DND-41 (cell line): ENCODE data around the gene GXYLT1.

Experiments
- CTCF ChIP-seq: IDR thresholded peaks from 2 replicates; pipeline ENCODE4 v1.5.1; 2012; ENCODE audit warnings: borderline replicate concordance, low read length, moderate library complexity, mild to moderate bottlenecking; ENCODE audit not compliant: poor library complexity, severe bottlenecking; ENCODE audit errors: extremely low read depth
- EZH2 ChIP-seq: IDR thresholded peaks from 3 replicates; pipeline ENCODE4 v1.6.1; 2012; ENCODE audit warnings: borderline replicate concordance, low read depth, mild to moderate bottlenecking, moderate library complexity, low read length, inconsistent platforms; ENCODE audit not compliant: severe bottlenecking

GRCh38 chr12:42190376-42190775, 45.7 kb upstream of the GXYLT1 start:
- TF ChIP-seq CTCF (no peak), EZH2 (no peak)
